Transverse colon (tissue), 4 donors: ENCODE measurements around the gene TINAG. TPM values are rescaled to one million over a fixed set of nuclear protein-coding genes. Genes with fewer than 3 reads are reported as not detected.

Experiments used
- DNase-seq: peaks from one replicate; pipeline ENCODE4 v3.0.0-alpha.2; 2019
- H3K27ac ChIP-seq, 4 donors: fragments of 200-600 bp; sonication (generic); 2 replicates each; pipeline ENCODE4 v1.5.1; 2016 to 2018; ENCODE audit warnings: inconsistent platforms in 4 of 4
- H3K27me3 ChIP-seq: fragments of 200-600 bp; sonication (generic); 2 replicates; pipeline ENCODE4 v1.5.1; 2017; ENCODE audit warnings: inconsistent platforms
- H3K36me3 ChIP-seq, 4 donors: fragments of 200-600 bp; sonication (generic); 2 replicates each; pipeline ENCODE4 v1.5.1; 2017 to 2019; ENCODE audit warnings: inconsistent platforms in 4 of 4
- H3K4me1 ChIP-seq, 4 donors: fragments of 200-600 bp; sonication (generic); 2 replicates each; pipeline ENCODE4 v1.5.1; 2017 to 2020; ENCODE audit warnings: inconsistent platforms in 4 of 4
- H3K4me3 ChIP-seq, 4 donors: fragments of 200-600 bp; sonication (generic); 1 replicate in 1 of 4; 2 replicates in 3 of 4; pipeline versions ENCODE4 v1.5.1 to v1.6.1; 2017 to 2019; ENCODE audit warnings: inconsistent platforms in 4 of 4
- H3K9me3 ChIP-seq, 2 donors: fragments of 200-600 bp; sonication (generic); 2 replicates each; pipeline ENCODE4 v1.5.1; 2017 to 2019; ENCODE audit warnings: inconsistent platforms in 2 of 2
- EP300 ChIP-seq: sonication (generic); formaldehyde crosslinking; IDR thresholded peaks from one replicate; pipeline ENCODE4 v1.6.1; 2017; ENCODE audit warnings: antibody characterized with exemption, low read depth
- POLR2A ChIP-seq: fragments of 450-650 bp; IDR thresholded peaks from one replicate; pipeline ENCODE4 v1.6.1; 2016; ENCODE audit warnings: antibody characterized with exemption, mild to moderate bottlenecking, moderate library complexity
- POLR2AphosphoS5 ChIP-seq, 3 donors: sonication (generic); formaldehyde crosslinking; IDR thresholded peaks; one replicate each; pipeline ENCODE4 v1.6.1; 2016; ENCODE audit warnings: antibody characterized with exemption in 3 of 3
- WGBS, 2 donors: methylation state at CpG; one replicate each; pipeline ENCODE4 v1.1.5; 2018; ENCODE audit warnings: low coverage in 1 of 2; 5-methylcytosine and 5-hydroxymethylcytosine counted together
- in situ Hi-C, 4 donors: fragments of 200-750 bp; cut with MboI; loops; one replicate each; pipeline versions ENCODE4 v1.15.0 to v1.15.1; 2017; ENCODE audit warnings: low sequenced_read_pairs in 3 of 4, low pct_ligation_motif_present in 1 of 4, low pct_unique_long_range_greater_than_20kb in 1 of 4
- intact Hi-C: fragments of 100-400 bp; cut with DNase I; formaldehyde crosslinking; loops from one replicate; pipeline ENCODE4 v1.15.1; 2023; ENCODE audit warnings: low total_unique reads
- total RNA-seq, 4 donors: library from RNA; depleted of rRNA; stranded (reverse); fragments of >200 nt; gene quantifications; one replicate each; pipeline ENCODE4 v1.1.0, GENCODE V29; 2016
- TF ChIP-seq, protein P1 (sequence below), 5 experiments: fragments of 200-600 bp in 3 of 5; fragments of 450-650 bp in 2 of 5; sonication (generic) in 3 of 5; IDR thresholded peaks; 1 replicate in 2 of 5; 2 replicates in 3 of 5; pipeline ENCODE4 v1.5.1; 2016 to 2017; ENCODE audit warnings: antibody characterized with exemption in 5 of 5, inconsistent platforms in 3 of 5, mild to moderate bottlenecking in 2 of 5, moderate library complexity in 1 of 5

The TINAG gene
- total RNA-seq, 4 donors from 2014 or later = 27.5 to 155 (median 66.3) TPM

DNA sequence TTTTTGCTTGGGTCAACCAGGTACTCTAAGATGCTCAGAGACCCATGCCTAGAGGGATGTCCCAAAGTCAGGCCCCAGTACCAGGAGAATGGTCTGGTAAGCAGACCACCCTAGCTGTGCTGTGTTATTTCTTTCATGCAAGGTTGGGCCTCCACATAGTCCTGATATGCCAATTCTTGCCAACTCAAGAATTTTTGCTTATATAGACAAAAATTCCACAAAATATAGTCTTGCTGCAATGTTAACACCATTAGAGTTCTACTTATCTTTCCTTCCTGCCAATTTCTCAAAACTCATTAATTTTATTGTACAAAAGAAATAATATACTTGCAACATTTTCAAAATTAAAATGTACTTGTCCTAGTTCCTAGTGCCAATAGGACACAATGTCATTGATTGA is 33.9 kb upstream of the TINAG start:
- Histone ChIP-seq H3K36me3 (no peaks in the 10 kb centered on the region), H3K4me3 (no peak overlapping the region), H3K27me3 (no peaks in the 10 kb centered on the region), H3K27ac (no peak overlapping the region), H3K4me1 (no peaks in the 10 kb centered on the region), H3K9me3 (no peaks in the 10 kb centered on the region)
- in situ Hi-C loops = loop anchor here in 2 of 4 donors (25.0 kb wide), 1 partner anchor 287 kb away; no protein-coding TSS in a partner anchor
- intact Hi-C loops = no loop called here
- TF ChIP-seq EP300 (no peak), POLR2AphosphoS5 (IDR thresholded peaks at IDR 0.05) (no peak), POLR2A (no peak)
- TF ChIP-seq, protein P1, sequence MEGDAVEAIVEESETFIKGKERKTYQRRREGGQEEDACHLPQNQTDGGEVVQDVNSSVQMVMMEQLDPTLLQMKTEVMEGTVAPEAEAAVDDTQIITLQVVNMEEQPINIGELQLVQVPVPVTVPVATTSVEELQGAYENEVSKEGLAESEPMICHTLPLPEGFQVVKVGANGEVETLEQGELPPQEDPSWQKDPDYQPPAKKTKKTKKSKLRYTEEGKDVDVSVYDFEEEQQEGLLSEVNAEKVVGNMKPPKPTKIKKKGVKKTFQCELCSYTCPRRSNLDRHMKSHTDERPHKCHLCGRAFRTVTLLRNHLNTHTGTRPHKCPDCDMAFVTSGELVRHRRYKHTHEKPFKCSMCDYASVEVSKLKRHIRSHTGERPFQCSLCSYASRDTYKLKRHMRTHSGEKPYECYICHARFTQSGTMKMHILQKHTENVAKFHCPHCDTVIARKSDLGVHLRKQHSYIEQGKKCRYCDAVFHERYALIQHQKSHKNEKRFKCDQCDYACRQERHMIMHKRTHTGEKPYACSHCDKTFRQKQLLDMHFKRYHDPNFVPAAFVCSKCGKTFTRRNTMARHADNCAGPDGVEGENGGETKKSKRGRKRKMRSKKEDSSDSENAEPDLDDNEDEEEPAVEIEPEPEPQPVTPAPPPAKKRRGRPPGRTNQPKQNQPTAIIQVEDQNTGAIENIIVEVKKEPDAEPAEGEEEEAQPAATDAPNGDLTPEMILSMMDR (IDR thresholded peaks at IDR 0.05) = no peak
- no peak for DNase-seq

DNA sequence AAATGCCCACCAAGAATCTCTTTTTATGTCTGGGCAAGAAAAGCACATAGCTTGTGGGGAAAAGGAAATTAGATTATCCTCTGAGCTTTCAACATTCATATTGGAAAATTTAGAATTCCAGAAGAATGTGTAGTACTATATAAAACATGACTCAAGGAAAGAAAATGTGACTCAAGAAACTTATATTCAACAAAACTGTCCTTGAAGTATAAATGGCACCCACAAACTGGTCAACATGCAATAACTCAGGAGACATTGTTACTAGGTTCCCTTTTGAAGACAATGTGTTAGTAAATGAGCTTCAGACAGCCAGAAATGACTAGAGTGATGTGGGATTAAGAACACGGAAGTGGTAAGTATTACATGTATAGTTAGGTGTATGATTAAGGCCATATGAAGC is 26.1 kb upstream of the TINAG start:
- no peak for DNase-seq
- no peaks in the 10 kb centered on the region for H3K9me3 ChIP-seq
- H3K4me1 ChIP-seq = no peaks in the 10 kb centered on the region
- 83 to 86% methylated on average over 1 of the region's 1 CpG for WGBS, 2 donors
- H3K4me3 ChIP-seq = no peak overlapping the region
- TF ChIP-seq, protein P1 (IDR thresholded peaks at IDR 0.05) = no peak
- no peaks in the 10 kb centered on the region for H3K27me3 ChIP-seq
- no peak overlapping the region for H3K27ac ChIP-seq
- intact Hi-C loops = no loop called here
- in situ Hi-C loops = no loop called here
- H3K36me3 ChIP-seq = no peaks in the 10 kb centered on the region

DNA sequence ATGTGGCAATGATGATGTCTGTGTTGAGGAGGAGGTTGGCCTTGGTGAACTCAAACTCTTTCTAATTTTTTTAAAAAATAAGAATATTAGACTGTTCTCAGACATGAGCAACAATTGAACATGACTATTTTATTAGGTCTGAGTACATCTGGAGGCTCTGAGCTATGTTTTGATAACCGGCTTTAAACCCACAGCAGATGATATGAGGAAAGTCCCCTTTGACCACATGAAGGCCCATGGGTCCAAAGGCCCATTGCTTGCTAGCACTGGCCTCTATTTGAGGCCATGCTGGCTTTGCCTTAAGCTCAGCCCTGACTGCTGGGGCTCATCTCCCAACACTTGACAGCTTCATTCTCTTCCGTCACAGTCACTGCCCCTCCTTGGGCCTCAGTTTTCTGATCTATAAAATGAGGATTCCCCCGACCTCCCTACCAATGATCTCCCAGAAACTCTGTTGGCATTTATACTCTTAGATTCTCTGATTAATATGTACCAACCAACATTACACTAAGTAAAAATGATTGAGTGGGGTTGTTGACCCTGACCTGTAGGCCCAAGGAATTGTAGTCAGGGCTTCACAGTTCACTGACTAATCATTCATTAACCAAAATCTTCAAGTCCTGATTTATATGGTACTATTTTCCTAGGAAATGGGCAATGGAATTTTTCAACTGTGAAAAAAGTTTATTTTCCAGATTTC is 23.9 kb upstream of the TINAG start:
- WGBS, 2 donors = 78 to 81% methylated on average over 3 of the region's 3 CpGs
- Histone ChIP-seq H3K27me3 (no peaks in the 10 kb centered on the region), H3K27ac (no peak overlapping the region), H3K4me3 (no peak overlapping the region), H3K4me1 (no peaks in the 10 kb centered on the region), H3K9me3 (no peaks in the 10 kb centered on the region), H3K36me3 (no peaks in the 10 kb centered on the region)
- TF ChIP-seq EP300 (no peak), POLR2A (no peak)
- TF ChIP-seq, protein P1 (IDR thresholded peaks at IDR 0.05) = no peak
- DNase-seq = no peak
- in situ Hi-C loops = no loop called here
- intact Hi-C loops = no loop called here

DNA sequence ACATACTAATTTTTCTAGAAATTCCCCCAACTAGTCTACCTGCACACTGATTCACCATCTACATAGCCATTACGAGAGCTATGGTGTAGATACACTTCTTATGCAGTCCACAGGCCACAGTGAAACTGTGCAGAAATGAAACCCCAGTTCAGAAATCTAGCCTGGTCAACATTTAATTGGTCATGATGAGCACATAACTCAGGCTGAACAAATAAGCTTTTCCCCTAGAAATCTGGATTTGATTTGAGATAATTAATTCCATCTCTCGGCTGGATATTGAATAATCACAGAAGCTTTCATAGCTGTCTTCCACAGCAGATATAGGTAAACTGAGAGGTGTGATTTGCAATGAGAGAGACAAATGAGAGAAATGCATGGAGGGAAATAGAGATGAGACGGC is 22.6 kb upstream of the TINAG start:
- no peak for DNase-seq
- Histone ChIP-seq H3K4me1 (no peaks in the 10 kb centered on the region), H3K27ac (no peak overlapping the region), H3K4me3 (no peak overlapping the region), H3K27me3 (no peaks in the 10 kb centered on the region), H3K36me3 (no peaks in the 10 kb centered on the region), H3K9me3 (no peaks in the 10 kb centered on the region)
- 91 to 94% methylated on average over 3 of the region's 3 CpGs for whole genome bisulfite sequencing, 2 donors
- intact Hi-C loops = no loop called here
- in situ Hi-C loops = no loop called here
- TF ChIP-seq EP300 (no peak), POLR2AphosphoS5 (IDR thresholded peaks at IDR 0.05) (no peak), POLR2A (no peak)
- TF ChIP-seq, protein P1 (IDR thresholded peaks at IDR 0.05) = no peak
